HepG2 (cell line): ENCODE results near the gene LRP5. TPM values are rescaled to one million over a fixed set of nuclear protein-coding genes. Genes with fewer than 3 reads are reported as not detected.
A peak's percentile ranks its signal among the peaks of the same experiment; 100 is the strongest.

ENCODE experiments used
- HNRNPH1 ChIP-seq: fragments of 200-400 bp; formaldehyde crosslinking; optimal IDR thresholded peaks from 2 replicates; pipeline ENCODE3; 2017; ENCODE audit warnings: mild to moderate bottlenecking, low read depth, low read length
- NCOA2 ChIP-seq: sonication (generic); formaldehyde crosslinking; IDR thresholded peaks from 2 replicates; pipeline ENCODE4 v1.8.0; 2022; ENCODE audit warnings: inconsistent platforms
- PHF8 ChIP-seq: sonication (generic); formaldehyde crosslinking; IDR thresholded peaks from 2 replicates; pipeline ENCODE4 v1.5.0; 2020; ENCODE audit warnings: missing genetic modification reagents
- RBM39 ChIP-seq: fragments of 200-400 bp; formaldehyde crosslinking; IDR thresholded peaks from one replicate; pipeline ENCODE4 v1.6.1; 2018; ENCODE audit warnings: antibody characterized with exemption, mild to moderate bottlenecking, low read depth, low read length; ENCODE audit not compliant: poor library complexity, severe bottlenecking
- TMF1 ChIP-seq: sonication (generic); formaldehyde crosslinking; IDR thresholded peaks from 2 replicates; pipeline ENCODE4 v1.8.1; 2022; ENCODE audit warnings: low read depth, missing genetic modification reagents
- ZNF556 ChIP-seq: sonication (generic); formaldehyde crosslinking; IDR thresholded peaks from 2 replicates; pipeline ENCODE4 v1.4.0; 2020; ENCODE audit warnings: mild to moderate bottlenecking, missing genetic modification reagents, borderline replicate concordance
- ZSCAN25 ChIP-seq: sonication (generic); formaldehyde crosslinking; IDR thresholded peaks from 2 replicates; pipeline ENCODE4 v1.8.0; 2022; ENCODE audit warnings: mild to moderate bottlenecking, missing genetic modification reagents
- polyA plus RNA-seq, 8 experiments: library from polyadenylated mRNA; depleted of rRNA in 3 of 8; stranded (reverse) in 7 of 8; unstranded in 1 of 8; fragments of >200 nt; fragmentation: Illumina TruSeq in 4 of 8; extraction: Trizol in 4 of 8; gene quantifications; 2 replicates each; pipeline versions ENCODE4 v1.2.1 to v1.2.3, GENCODE V29; 2011 to 2016; ENCODE audit warnings: low read depth in 4 of 8, missing spikeins in 1 of 8, mixed read lengths in 1 of 8; ENCODE audit not compliant: insufficient read depth in 1 of 8
- total RNA-seq, 5 experiments: library from RNA; depleted of rRNA; stranded (reverse); fragments of >200 nt; fragmentation: Illumina TruSeq; extraction: Trizol; gene quantifications; 2 replicates each; pipeline ENCODE4 v1.2.3, GENCODE V29; 2016; ENCODE audit warnings: low read depth in 1 of 5
- TF ChIP-seq, protein P1 (sequence below), 2 experiments: sonication (generic) in 1 of 2; formaldehyde crosslinking in 1 of 2; IDR thresholded peaks; 2 replicates each; pipeline versions ENCODE4 v1.6.1 to v1.9.0; 2014 to 2022; ENCODE audit warnings: antibody characterized with exemption in 1 of 2, borderline replicate concordance in 1 of 2, inconsistent platforms in 1 of 2, low read depth in 1 of 2, missing genetic modification reagents in 1 of 2
- TF ChIP-seq, protein P2 (sequence below): sonication (generic); formaldehyde crosslinking; IDR thresholded peaks from 2 replicates; pipeline ENCODE4 v1.4.0; 2020; ENCODE audit warnings: missing genetic modification reagents, borderline replicate concordance
- TF ChIP-seq, protein P3 (sequence below): sonication (generic); formaldehyde crosslinking; IDR thresholded peaks from 2 replicates; pipeline ENCODE4 v1.9.0; 2021; ENCODE audit warnings: missing genetic modification reagents, mild to moderate bottlenecking, borderline replicate concordance
- TF ChIP-seq, protein P4 (sequence below): sonication (generic); formaldehyde crosslinking; IDR thresholded peaks from 2 replicates; pipeline ENCODE4 v1.4.0; 2020; ENCODE audit warnings: missing genetic modification reagents
- TF ChIP-seq, protein P5 (sequence below): sonication (generic); formaldehyde crosslinking; IDR thresholded peaks from 2 replicates; pipeline ENCODE4 v1.4.0; 2020; ENCODE audit warnings: mild to moderate bottlenecking, missing genetic modification reagents

Gene LRP5
- total and polyA plus RNA-seq, 2 of the 13 experiments (the other 11 are each of a cell fraction or from before 2014, with no cell fraction given), result 40.4 to 64.0 TPM

DNA sequence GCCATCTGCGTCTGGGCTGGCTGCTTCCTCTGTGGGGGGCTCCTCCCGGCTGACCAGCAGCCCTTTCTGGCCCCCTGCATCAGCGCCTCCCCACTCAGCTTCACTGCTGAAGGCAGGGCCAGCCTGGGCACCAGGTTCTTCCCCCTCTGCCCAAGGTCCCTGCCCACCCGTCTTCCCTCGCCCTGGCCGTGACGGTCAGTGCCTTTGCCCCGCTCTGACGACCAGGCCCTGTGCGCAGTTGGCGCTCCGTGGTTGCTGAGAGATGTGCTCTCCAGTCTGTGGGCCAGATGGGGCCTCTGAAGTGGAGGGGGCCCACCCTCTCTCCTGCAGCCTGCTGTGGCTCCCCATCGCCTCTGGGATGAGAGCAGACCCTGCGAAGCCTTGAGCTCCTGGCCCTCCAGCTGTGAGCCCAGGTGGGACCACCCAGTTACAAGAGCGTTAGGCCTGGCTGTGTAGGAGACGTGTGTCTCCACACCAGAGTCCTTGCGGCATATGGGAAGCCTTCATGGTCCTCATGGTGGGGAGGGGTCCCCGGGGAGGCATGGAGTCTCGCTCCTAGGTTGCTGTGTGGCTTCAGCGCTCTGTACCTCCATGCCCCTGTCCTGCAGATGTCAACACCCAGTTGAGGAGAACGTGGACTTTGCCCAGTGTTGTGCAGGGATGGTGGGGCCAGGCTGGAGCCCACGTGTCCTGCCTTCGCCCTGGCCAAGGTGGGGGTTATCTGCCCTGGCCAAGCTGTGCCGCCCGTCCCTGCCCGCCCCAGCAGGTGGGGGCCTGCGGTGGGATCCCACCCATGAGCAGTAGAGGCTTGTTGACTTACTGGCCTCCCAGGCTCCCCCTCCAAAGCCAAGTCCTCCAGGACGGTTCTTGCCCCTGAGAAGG lies 14.2 kb downstream of the LRP5 start (continued):
- TF ChIP-seq, protein P1, sequence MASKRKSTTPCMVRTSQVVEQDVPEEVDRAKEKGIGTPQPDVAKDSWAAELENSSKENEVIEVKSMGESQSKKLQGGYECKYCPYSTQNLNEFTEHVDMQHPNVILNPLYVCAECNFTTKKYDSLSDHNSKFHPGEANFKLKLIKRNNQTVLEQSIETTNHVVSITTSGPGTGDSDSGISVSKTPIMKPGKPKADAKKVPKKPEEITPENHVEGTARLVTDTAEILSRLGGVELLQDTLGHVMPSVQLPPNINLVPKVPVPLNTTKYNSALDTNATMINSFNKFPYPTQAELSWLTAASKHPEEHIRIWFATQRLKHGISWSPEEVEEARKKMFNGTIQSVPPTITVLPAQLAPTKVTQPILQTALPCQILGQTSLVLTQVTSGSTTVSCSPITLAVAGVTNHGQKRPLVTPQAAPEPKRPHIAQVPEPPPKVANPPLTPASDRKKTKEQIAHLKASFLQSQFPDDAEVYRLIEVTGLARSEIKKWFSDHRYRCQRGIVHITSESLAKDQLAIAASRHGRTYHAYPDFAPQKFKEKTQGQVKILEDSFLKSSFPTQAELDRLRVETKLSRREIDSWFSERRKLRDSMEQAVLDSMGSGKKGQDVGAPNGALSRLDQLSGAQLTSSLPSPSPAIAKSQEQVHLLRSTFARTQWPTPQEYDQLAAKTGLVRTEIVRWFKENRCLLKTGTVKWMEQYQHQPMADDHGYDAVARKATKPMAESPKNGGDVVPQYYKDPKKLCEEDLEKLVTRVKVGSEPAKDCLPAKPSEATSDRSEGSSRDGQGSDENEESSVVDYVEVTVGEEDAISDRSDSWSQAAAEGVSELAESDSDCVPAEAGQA (IDR thresholded peaks at IDR 0.05; ENCODE audit: low read depth), result no peak
- TF ChIP-seq, protein P1 (CRISPR knock-in tag; IDR thresholded peaks at IDR 0.05; ENCODE audit: borderline replicate concordance), result no peak
- peak; percentile 70; the same call in 1 of the 2 replicates for TF ChIP-seq ZSCAN25
- no peak for TF ChIP-seq PHF8 (CRISPR knock-in tag)
- peak; percentile 62; the same call in 1 of the 2 replicates for TF ChIP-seq TMF1
- no peak for TF ChIP-seq ZNF556
- no peak for TF ChIP-seq HNRNPH1
- TF ChIP-seq, protein P2, sequence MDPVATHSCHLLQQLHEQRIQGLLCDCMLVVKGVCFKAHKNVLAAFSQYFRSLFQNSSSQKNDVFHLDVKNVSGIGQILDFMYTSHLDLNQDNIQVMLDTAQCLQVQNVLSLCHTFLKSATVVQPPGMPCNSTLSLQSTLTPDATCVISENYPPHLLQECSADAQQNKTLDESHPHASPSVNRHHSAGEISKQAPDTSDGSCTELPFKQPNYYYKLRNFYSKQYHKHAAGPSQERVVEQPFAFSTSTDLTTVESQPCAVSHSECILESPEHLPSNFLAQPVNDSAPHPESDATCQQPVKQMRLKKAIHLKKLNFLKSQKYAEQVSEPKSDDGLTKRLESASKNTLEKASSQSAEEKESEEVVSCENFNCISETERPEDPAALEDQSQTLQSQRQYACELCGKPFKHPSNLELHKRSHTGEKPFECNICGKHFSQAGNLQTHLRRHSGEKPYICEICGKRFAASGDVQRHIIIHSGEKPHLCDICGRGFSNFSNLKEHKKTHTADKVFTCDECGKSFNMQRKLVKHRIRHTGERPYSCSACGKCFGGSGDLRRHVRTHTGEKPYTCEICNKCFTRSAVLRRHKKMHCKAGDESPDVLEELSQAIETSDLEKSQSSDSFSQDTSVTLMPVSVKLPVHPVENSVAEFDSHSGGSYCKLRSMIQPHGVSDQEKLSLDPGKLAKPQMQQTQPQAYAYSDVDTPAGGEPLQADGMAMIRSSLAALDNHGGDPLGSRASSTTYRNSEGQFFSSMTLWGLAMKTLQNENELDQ (CRISPR knock-in tag), result no peak
- TF ChIP-seq RBM39, result peak; percentile 73
- TF ChIP-seq, protein P3, sequence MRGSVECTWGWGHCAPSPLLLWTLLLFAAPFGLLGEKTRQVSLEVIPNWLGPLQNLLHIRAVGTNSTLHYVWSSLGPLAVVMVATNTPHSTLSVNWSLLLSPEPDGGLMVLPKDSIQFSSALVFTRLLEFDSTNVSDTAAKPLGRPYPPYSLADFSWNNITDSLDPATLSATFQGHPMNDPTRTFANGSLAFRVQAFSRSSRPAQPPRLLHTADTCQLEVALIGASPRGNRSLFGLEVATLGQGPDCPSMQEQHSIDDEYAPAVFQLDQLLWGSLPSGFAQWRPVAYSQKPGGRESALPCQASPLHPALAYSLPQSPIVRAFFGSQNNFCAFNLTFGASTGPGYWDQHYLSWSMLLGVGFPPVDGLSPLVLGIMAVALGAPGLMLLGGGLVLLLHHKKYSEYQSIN (CRISPR knock-in tag), result no peak
- TF ChIP-seq, protein P4, sequence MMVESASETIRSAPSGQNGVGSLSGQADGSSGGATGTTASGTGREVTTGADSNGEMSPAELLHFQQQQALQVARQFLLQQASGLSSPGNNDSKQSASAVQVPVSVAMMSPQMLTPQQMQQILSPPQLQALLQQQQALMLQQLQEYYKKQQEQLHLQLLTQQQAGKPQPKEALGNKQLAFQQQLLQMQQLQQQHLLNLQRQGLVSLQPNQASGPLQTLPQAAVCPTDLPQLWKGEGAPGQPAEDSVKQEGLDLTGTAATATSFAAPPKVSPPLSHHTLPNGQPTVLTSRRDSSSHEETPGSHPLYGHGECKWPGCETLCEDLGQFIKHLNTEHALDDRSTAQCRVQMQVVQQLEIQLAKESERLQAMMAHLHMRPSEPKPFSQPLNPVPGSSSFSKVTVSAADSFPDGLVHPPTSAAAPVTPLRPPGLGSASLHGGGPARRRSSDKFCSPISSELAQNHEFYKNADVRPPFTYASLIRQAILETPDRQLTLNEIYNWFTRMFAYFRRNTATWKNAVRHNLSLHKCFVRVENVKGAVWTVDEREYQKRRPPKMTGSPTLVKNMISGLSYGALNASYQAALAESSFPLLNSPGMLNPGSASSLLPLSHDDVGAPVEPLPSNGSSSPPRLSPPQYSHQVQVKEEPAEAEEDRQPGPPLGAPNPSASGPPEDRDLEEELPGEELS (CRISPR knock-in tag), result peak; percentile 41; the same call in 1 of the 2 replicates
- TF ChIP-seq NCOA2, result peak; percentile 67; the same call in 1 of the 2 replicates
- TF ChIP-seq, protein P5, sequence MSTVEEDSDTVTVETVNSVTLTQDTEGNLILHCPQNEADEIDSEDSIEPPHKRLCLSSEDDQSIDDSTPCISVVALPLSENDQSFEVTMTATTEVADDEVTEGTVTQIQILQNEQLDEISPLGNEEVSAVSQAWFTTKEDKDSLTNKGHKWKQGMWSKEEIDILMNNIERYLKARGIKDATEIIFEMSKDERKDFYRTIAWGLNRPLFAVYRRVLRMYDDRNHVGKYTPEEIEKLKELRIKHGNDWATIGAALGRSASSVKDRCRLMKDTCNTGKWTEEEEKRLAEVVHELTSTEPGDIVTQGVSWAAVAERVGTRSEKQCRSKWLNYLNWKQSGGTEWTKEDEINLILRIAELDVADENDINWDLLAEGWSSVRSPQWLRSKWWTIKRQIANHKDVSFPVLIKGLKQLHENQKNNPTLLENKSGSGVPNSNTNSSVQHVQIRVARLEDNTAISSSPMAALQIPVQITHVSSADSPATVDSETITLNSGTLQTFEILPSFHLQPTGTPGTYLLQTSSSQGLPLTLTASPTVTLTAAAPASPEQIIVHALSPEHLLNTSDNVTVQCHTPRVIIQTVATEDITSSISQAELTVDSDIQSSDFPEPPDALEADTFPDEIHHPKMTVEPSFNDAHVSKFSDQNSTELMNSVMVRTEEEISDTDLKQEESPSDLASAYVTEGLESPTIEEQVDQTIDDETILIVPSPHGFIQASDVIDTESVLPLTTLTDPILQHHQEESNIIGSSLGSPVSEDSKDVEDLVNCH, result no peak
